NOMO-1 (cell line): ENCODE results near the gene SPATA31D4.
"Not testable (repeated sequence)": the region's sequence is repeated elsewhere in the genome, so short reads cannot be mapped to it uniquely, and the experiment has no call there.

ENCODE experiments used
- DNase-seq, 2 experiments: peaks; one replicate each; lab custom pipeline; 2025; ENCODE audit not compliant: unreplicated experiment in 2 of 2; lab: John Stamatoyannopoulos, UW

SPATA31D4 gene

GRCh38 chr9:81928305-81928704, at the start of gene SPATA31D4:
Gene SPATA31D4, plus strand, starts transcription at chr9:81928428. Its CDS starts 86 bp downstream, at chr9:81928514.
- DNase-seq: not testable (repeated sequence)

- no peak for DNase-seq
Observed at GRCh38 chr9:81878530-81878929, 49.7 kb upstream of the SPATA31D4 start.

- no peak for DNase-seq
Observed at GRCh38 chr9:81879501-81879916, 48.7 kb upstream of the SPATA31D4 start.

GRCh38 chr9:81885602-81886001, 42.6 kb upstream of the SPATA31D4 start:
- no peak for DNase-seq

- DNase-seq: no peak
Observed at GRCh38 chr9:81886665-81887064, 41.6 kb upstream of the SPATA31D4 start.

GRCh38 chr9:81890104-81890503, 38.1 kb upstream of the SPATA31D4 start:
- DNase-seq: no peak

GRCh38 chr9:81892440-81892839, 35.8 kb upstream of the SPATA31D4 start:
- DNase-seq: no peak

- no peak for DNase-seq
Observed at GRCh38 chr9:81893929-81894328, 34.3 kb upstream of the SPATA31D4 start.

GRCh38 chr9:81894891-81895290, 33.3 kb upstream of the SPATA31D4 start:
- no peak for DNase-seq

- no peak for DNase-seq
Observed at GRCh38 chr9:81896070-81896469, 32.2 kb upstream of the SPATA31D4 start.

- no peak for DNase-seq
Observed at GRCh38 chr9:81898851-81899250, 29.4 kb upstream of the SPATA31D4 start.

- no peak for DNase-seq
Observed at GRCh38 chr9:81902196-81902595, 26.0 kb upstream of the SPATA31D4 start.

- no peak for DNase-seq
Observed at GRCh38 chr9:81902626-81903025, 25.6 kb upstream of the SPATA31D4 start.

- DNase-seq: no peak
Observed at GRCh38 chr9:81906671-81907070, 21.6 kb upstream of the SPATA31D4 start.

- no peak for DNase-seq
Observed at GRCh38 chr9:81912135-81912534, 16.1 kb upstream of the SPATA31D4 start.

- DNase-seq: no peak
Observed at GRCh38 chr9:81915801-81916505, 12.3 kb upstream of the SPATA31D4 start.

- not testable (repeated sequence) for DNase-seq
Observed at GRCh38 chr9:81918507-81918906, 9.7 kb upstream of the SPATA31D4 start.

GRCh38 chr9:81930147-81930546, 1.9 kb downstream of the SPATA31D4 start:
- DNase-seq: not testable (repeated sequence)

- DNase-seq: not testable (repeated sequence)
Observed at GRCh38 chr9:81933547-81933946, 5.3 kb downstream of the SPATA31D4 start.

GRCh38 chr9:81943393-81943792, 15.2 kb downstream of the SPATA31D4 start, which contains the start of gene SPATA31D3:
Gene SPATA31D3, plus strand, starts transcription at chr9:81943500. Its CDS starts 86 bp downstream, at chr9:81943586.
- not testable (repeated sequence) for DNase-seq

GRCh38 chr9:81948650-81949049, 20.4 kb downstream of the SPATA31D4 start:
- DNase-seq: not testable (repeated sequence)

- no peak for DNase-seq
Observed at GRCh38 chr9:81953096-81953495, 24.9 kb downstream of the SPATA31D4 start.

- no peak for DNase-seq
Observed at GRCh38 chr9:81955625-81956024, 27.4 kb downstream of the SPATA31D4 start.
